SK-N-SH (cell line): ENCODE measurements around the gene OSBPL6.

Experiments used
- CHD2 ChIP-seq: fragments of 150-350 bp; IDR thresholded peaks from 2 replicates; pipeline ENCODE4 v1.6.1; 2018; ENCODE audit warnings: low read length; ENCODE audit not compliant: partially characterized antibody
- CTCF ChIP-seq: fragments of 200-600 bp; sonication (generic); IDR thresholded peaks from 2 replicates; pipeline ENCODE4 v1.6.1; 2017; ENCODE audit warnings: antibody characterized with exemption, mild to moderate bottlenecking, moderate library complexity
- EP300 ChIP-seq, 2 experiments: IDR thresholded peaks; 2 replicates each; pipeline versions ENCODE4 v1.4.0 to v1.6.1; 2012; ENCODE audit warnings: borderline replicate concordance in 1 of 2, low read depth in 1 of 2, low read length in 1 of 2
- MAX ChIP-seq: IDR thresholded peaks from 2 replicates; pipeline ENCODE4 v1.4.0; 2012; ENCODE audit warnings: low read depth
- MXI1 ChIP-seq: IDR thresholded peaks from 2 replicates; pipeline ENCODE4 v1.6.1; 2012; ENCODE audit warnings: mild to moderate bottlenecking, low read depth, low read length, improper control_type of control experiment

GRCh38 chr2:178374865-178375264, 180.6 kb downstream of the OSBPL6 start:
- TF ChIP-seq CHD2 (no peak), EP300 (IDR thresholded peaks at IDR 0.05; ENCODE audit: borderline replicate concordance in 1 of 2, low read depth in 1 of 2, low read length in 1 of 2) (no peak), CTCF (no peak), MAX (no peak), MXI1 (no peak)
